Breast epithelium (tissue), 3 donors: Measurements from ENCODE around the gene SRGAP3.

Source experiments
- POLR2A ChIP-seq: fragments of 450-650 bp; IDR thresholded peaks from one replicate; pipeline ENCODE4 v1.6.1; 2016; ENCODE audit warnings: antibody characterized with exemption, mild to moderate bottlenecking, moderate library complexity
- POLR2AphosphoS5 ChIP-seq, 3 donors: sonication (generic); formaldehyde crosslinking; IDR thresholded peaks; one replicate each; pipeline ENCODE4 v1.6.1; 2017; ENCODE audit warnings: antibody characterized with exemption in 3 of 3
- TF ChIP-seq, protein P1 (sequence below), 3 donors: fragments of 450-650 bp; IDR thresholded peaks; one replicate each; pipeline ENCODE4 v1.5.1; 2016 to 2017; ENCODE audit warnings: antibody characterized with exemption in 3 of 3, mild to moderate bottlenecking in 3 of 3, moderate library complexity in 3 of 3

GRCh38 chr3:9250236-9250635 lies 790 bp upstream of the SRGAP3 start:
- TF ChIP-seq POLR2A (no peak), POLR2AphosphoS5 (IDR thresholded peaks at IDR 0.05) (no peak)
- TF ChIP-seq, protein P1, sequence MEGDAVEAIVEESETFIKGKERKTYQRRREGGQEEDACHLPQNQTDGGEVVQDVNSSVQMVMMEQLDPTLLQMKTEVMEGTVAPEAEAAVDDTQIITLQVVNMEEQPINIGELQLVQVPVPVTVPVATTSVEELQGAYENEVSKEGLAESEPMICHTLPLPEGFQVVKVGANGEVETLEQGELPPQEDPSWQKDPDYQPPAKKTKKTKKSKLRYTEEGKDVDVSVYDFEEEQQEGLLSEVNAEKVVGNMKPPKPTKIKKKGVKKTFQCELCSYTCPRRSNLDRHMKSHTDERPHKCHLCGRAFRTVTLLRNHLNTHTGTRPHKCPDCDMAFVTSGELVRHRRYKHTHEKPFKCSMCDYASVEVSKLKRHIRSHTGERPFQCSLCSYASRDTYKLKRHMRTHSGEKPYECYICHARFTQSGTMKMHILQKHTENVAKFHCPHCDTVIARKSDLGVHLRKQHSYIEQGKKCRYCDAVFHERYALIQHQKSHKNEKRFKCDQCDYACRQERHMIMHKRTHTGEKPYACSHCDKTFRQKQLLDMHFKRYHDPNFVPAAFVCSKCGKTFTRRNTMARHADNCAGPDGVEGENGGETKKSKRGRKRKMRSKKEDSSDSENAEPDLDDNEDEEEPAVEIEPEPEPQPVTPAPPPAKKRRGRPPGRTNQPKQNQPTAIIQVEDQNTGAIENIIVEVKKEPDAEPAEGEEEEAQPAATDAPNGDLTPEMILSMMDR (IDR thresholded peaks at IDR 0.05) = no peak
